Stimulated activated CD8-positive, alpha-beta memory T cell treated with anti-CD3 and anti-CD28 coated beads, Interleukin-4, amount 100 ng/mL, for 24 hours (primary cell): ENCODE data around the gene TINCR.
A peak's percentile ranks its signal among the peaks of the same experiment; 100 is the strongest.

ENCODE experiments used
- DNase-seq: peaks from one replicate; pipeline ENCODE4 v3.0.0-alpha.2; 2020; ENCODE audit warnings: low read depth

TINCR gene

DNA sequence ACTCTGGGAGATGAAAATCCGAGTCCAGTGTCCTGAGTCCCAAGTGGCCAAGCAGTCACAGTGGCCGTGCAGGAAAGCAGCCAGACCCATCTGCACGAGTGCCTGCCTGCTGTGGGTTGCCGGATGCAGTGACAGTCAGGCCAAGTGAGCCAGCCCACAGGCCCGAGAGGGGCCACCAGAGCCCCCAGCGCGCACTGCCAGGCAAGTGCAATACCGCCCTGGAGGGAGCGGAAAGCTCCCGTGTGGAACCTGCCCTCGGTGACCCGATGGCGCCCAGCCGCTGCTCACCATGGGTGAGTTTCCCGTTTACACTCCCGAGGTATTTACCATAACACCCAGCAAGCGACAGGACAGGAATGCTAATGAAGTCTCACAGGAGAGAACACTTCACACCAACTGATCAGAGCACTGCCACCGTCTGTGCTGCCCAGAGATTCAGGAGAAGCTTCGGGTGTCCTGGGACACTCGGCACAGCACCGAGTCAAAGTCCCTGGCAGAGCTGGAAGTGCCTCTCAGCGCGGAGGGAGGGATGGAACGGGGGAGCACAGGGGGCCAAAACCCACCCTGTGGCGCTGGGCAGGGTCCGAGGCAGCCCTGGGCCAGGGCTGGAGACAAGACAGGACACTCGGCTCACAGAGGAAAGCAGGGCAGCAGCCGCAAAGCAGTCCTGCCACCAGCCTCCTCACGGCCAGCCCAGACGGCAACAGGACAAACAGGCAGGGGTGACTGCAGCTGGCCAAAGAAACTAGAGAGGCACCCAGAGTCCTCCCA, 21.3 kb upstream of the TINCR start:
- DNase-seq: no peak

DNA sequence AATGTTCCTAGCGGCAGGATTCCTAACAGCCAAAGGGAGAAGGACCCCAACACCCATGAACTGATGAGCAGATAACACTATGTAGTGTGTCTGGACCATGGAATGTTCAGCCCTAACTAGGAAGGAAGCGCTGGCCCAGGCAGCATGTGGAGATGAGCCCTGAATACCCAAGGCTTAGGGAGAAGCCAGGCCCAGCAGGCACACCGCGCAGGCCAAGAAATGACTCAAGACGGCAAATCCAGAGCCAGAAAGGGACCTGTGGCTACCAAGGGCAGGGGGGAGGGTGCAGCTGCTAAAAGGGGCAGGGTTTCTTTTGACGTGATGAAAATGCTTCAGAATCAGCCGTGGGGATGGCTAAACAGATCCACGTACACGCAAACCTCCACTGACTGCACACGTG, 20.7 kb upstream of the TINCR start:
- no peak for DNase-seq

DNA sequence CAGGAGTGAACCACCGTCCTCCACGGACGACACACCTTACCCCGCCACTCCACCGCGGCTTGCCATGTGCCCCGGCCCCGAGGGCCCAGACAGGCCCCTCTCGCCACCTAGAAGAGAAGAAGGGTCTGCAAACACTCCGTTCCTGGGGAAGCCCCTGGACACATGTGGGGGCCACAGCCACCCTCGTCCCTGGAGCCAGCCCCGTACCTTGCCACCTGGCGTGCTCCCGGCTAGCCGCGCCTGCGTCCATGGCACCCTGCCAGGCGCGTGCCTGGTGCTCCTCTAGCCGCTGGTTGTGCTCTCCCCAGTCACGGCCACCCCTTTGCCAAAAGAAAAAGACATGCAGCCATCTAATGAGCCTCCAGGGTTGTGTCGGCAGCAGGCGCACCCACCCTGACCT, 19.9 kb upstream of the TINCR start:
- no peak for DNase-seq

DNA sequence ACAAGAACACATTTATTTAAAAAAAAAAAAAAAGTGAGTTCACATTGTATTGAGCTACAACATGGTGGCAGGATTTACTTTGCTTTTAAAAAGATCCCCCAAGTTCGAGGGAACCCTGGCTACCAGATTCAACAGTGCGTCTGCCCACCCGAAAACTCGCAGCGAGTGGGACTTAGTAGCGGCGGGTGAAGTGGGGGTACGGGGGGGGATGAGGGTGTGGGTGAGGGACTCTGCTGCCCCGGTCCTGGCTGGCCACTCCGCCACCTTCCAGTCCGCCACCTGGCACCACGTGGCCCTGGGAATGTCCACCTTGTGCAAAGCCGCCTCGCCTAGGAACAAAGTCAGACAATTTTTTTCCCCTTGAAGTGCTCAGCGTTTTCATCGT, 19.3 kb upstream of the TINCR start:
- no peak for DNase-seq

DNA sequence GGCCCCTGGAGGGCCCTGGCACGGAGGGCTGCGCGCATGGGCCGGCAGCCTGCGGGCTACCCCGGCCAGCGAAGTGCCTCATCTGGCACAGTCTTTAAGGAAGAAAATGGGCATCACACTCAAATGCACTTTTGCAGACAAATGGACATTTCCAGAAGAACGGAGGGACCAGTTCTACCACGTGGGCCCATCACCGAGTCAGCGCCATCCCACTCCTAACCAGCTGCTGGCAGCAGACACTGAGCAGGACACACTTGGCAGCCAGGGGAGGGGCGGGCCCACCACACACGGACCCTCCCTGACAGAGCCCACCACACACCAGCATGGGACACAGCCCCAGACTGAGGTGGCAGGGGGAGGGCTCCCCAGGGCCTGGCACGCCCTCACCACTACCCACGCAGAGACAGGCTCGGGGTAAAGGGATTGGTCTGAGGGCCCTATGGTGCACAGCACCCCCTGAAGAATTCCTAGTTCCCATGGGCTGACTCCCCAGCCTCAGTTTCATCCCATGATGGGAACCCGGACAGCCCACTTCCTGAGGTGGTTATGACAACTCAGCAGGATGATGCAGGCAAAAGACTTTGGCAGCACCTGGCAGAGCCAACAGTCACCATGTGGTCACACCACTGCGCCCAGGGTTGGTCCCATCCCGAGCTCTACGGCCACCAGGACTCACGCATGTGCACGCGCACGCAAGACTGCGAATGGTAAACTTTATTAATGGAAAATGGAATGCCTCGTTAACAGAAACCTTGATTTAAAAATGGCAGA, 18.7 kb upstream of the TINCR start:
- DNase-seq: no peak

DNA sequence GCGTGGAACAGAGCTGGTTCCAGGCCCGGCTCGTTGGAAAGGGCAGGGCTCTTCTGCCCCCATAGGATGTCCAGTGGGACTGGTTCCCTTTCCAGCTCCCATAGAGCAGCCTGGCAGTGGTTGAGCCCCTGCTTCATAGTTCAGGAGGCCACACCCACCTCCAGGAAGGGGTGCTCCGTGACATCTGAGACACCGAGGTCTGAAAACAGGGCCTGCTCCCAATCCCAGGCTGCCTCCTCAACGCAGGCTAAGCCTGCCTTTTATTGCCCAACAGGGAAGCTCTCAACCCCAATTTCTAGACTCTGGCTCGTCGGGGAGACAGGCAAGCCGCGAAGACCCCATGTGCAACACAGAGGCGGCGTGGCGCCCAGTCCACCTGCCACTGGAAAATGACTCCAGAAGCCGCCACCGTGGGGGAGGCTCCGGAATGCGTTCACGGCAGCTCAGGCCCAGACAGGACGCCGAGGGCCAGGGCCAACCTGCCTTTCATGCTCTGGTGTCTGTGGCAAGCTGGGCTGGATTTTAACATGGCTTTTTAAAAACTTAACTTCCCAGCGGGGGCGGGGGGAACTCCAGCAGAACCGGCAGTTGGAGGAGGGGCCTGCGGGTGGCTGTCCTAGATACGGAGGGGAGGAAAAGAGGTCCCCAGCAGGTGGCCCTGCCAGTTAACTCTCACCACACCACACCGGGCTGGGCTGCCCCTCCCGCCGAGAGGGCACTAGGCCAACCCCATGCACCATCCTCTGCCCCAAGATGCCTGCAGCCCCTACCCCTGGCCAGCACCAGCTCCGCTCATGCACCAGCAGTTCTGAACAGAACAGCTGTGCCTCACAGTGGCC, 17.9 kb upstream of the TINCR start:
- DNase-seq: peak; percentile 34

DNA sequence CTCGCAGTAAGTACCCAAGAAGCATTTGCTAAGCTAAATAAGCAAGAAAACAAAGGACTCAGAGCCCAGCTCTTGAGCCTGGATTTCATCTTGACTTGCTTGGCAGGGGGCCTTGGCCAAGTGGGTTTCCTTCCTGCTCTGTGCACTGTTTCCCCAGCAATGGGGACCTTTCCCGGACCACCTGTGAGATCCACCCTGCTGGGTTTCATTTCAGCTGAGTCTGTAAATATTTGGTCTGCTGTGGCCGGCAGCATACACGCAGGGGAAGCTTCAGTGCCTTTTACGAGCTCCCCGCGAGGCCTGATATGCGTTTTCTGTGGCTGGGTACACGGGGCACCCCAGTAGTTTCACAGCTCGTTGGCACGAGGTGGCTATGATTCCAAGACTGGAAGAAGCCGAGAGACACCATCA, 12.4 kb upstream of the TINCR start:
- DNase-seq: no peak

DNA sequence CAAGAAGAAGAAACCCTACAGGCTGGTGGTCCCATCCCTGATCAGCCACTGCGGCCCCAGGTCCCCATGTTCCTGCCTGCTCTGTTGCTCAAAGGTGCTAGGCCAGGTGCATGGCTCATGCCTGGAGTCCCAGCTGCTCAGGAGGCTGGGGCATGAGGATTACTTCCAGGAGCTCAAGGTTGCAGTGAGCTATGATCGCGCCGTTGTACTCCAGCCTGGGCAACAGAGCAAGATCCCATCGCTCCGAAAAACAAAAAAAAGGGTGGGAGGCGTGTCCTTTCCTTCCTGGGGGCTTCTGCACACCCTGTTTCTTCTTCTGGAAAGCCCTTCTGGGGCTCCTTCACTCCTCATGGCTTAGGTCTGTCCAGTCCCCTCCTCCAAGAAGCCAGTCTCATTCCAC, 11.9 kb upstream of the TINCR start:
- DNase-seq: no peak

DNA sequence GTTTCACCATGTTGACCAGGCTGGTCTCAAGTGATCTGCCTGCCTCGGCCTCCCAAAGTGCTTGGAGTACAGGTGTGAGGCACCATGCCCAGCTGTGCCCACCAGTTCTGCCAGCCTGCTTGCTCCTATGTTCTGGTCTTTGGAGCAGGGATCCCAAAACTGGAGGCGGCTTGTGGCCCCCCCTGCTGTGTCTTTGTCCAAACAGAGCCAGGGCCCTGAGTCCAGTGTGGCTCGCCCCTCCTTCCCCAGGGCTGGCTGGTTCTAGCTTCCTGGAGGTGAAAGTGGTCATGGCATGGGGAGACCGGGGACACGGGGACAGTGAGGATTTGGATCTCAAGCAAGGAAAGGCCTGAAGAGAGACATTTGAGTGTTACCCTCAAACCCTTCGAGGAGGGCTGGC, 11.5 kb upstream of the TINCR start:
- DNase-seq: no peak

DNA sequence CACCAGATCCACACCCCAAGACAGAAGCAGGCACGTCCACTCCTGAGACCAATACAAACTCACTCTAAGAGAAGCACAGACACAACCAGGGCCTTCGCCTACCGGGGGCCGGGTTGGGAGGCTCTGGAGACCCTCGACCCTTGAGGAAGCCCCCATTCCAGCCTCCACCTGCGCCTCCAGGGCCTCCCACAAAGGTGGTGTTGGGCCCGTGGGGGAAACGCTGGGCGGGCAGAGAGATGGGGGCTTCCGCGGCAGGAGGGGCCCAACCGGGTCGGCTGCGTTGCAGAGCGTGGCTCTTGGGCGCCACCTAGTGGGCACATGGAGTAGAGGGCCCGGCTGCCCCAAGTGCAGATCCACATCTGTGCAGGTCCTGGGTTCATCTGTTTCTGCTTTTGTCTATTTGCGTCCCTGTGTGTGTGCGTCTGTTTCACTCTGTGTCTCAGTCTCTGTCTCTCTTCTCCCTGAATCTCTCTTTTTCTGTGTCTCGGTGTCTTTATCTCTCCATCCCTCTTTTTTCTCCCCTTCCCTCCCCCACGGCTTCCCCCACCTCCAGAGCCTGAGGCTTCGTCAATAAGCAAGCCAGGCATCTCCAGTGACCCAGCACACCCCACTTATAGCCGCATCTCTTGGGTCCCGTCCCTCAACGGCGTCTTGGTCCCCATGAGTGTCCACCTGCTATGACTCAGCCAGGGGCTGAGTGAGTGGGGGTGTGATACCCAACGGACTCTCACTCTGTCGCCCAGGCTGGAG, 10.5 kb upstream of the TINCR start:
- peak; percentile 58 for DNase-seq

DNA sequence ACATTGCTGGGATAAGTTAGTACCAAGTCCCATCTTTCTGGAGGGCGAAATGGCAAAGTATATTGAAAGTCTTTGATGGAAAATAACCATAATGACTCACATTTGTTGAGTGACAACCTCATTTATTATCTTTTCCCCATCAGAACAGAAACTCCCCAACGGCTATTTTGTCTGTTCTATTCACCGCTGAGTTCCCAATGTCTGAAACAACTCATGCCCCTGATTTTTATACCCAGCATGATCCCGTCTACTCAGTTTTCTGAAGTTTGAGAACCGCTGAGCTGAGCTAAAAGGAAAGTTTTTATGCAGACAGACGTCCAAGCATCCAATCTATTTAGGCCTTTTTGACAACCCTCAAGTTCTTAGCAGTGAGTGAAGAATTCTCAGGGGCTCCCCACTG, 7.8 kb upstream of the TINCR start:
- DNase-seq: no peak

DNA sequence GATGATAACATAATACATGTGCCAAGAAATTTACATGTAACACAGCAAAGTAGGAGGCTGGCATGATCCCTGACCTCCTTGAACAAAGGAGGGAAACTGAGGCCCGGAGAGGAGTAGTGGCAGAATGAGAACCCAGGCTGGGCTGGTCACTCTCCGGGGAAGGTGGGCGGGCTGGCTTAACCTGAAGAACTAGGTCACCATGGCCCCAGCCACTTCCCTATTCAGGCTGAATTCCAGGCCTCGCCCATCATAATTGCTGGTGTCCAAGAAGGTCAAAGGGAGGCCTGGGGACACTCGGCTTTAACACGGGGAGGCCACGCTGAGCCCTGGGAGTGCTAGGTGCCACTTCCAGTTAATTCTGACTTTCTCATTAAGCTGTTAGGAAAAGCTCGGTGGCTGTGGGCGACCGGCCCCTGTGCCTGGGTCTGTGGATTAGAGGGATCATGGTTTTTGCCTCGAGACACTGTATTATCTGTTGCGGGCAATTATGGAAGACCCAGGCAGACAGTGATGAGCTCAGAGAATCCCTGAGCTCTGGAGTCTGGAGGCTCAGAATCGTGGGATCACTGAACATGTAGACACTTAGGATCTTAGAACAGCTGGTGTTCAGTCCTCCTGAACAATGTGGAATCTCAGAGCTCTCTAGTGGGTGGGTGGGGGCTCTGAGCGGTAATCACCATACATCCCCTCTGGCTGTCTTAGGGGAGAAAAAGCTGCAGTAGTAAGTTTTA, 5.0 kb upstream of the TINCR start:
- no peak for DNase-seq

DNA sequence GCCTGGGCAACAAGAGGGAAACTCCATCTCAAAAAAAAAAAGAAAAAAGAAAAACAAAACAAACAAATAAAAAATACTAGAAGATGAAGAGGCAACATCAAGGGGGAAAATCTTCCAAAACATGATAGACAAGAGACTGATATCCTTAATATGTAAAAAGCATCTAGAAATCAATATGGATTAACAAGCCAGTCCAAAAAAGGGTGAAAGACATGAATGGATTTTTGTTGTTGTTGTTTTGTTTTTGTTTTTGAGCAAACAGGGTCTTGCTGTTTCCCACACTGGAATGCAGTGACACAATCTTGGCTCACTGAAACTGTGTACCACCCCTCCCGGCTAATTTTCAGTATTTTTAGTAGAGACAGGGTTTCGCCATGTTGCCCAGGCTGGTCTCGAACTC, 4.0 kb upstream of the TINCR start:
- DNase-seq: no peak

DNA sequence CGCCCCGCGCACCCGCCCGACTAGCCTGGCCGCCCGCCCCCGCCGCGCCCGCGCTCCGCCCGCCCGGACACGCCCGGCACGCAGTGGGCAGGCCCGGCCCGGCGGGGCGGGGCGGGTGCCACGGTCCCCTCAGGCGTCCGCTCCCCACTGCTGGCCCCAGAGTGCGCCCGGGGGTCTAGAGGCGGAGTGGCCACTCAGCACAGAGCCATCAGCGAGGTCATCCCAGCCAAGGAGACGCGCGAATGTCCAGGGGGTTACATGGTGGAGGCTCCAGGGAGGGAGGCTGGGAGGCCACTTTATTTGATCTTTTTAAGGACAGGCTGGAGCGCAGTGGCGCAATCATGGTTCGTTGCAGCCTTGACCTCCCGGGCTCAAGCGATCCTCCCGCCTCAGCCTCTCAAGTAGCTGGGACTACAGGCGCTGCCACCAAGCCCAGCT, 236 bp upstream of the TINCR start:
- no peak for DNase-seq

DNA sequence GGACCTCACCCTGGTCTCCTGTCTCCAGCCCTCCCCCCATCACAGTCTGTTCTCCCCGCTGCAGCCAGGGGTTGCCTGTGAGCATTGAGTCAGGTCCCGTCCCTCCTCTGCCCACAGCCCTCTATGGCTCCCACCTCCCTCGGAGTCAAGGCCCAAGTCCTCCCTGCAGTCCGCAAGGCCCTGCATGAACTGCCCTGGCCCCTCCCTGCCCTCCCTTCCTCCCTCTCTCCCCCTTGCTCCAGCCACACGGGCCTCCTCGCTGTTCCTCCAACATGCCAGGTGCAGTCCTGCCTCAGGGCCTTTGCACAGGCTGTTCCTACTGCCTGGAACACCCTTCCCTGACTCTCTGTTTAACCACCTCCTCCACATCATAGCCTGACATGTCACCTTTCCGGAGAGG, 2.8 kb downstream of the TINCR start:
- no peak for DNase-seq

DNA sequence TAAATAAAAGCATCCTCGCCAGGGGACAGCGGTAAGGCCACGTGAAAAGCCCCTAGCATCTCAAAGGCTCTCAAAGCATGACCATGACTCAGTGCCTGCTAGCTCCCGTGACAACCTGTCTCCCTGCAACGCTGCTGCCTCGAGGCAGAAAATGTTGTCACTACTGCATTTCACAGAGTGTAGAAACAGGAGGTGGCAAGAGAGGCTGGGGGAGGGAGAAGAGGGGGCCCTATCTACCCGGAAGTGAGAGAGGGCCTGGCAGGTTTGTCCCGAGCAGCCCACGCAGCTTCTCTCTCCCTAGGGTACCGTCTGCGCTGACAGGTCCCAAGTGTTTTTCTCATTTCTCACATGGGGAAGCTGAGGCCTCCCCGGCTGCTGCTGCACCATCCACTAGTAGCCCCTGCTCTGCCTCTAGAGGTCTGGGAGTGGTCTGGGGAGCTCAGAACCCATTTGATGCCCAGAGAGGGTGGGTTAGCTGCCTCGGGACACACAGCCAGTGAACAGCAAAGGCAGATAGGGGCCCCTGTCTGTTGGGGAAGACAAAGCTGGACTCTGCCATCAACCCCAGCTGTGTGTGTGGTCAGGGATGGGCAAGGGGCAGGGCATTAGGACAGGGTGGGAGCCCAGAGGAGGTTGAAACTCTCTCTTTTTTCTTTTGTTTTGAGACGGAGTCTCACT, 3.7 kb downstream of the TINCR start:
- no peak for DNase-seq

DNA sequence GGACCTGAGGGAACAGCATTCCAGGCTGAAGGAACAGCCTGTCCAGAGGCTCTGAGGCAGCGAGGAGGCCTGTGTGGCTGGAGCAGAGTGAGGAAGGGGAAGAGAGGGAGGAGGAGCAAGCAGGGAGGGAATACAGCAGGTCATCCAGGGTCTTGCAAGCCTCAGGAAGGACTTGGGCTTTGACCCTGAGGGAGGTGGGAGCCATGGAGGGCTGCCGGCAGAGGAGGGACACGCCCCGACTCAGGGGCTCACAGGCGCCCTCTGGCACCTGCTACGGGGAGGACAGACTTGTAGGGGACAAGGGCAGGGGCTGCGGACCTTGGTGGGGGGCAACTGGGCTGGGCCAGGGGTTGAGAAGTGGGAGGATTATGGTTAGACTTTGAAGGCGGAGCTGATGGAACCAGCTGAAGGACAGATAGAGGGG, 4.7 kb downstream of the TINCR start:
- no peak for DNase-seq

DNA sequence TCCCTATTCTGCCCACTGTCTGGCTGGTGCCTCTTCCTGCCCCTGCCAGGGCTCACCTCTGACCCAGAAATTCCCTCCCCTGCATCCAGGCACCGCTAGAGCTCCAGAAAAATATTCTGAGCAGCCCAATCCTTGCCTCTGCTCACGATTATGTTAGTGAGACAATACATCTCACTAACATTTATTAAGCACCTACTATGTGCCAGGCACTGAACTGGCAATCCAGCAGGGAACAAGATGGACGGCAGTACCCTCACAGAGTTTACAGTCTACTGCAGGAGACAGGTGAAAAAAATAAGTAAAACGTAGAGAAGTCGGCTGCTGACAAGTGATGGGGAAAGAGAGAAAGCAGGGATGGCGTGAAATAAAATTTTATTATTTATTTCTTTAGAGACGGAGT, 5.5 kb downstream of the TINCR start:
- DNase-seq: no peak

DNA sequence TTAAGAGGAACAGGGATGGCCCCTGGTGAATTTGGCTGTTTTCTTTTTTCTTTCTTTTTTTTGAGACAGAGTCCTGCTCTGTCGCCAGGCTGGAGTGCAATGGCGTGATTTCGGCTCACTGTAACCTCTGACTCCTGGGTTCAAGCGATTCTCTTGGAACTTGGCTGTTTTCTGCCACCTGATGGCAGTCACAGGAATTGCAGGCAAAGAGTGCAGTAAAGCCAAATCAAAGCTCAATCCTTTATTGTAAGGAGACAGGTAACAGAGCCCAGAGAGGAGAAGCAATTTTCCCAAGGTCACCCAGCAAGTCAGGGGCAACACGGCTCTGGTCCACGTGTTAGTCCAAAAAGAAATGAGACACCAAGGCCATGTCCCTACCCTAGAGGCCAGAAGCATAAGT, 6.2 kb downstream of the TINCR start:
- DNase-seq: no peak

DNA sequence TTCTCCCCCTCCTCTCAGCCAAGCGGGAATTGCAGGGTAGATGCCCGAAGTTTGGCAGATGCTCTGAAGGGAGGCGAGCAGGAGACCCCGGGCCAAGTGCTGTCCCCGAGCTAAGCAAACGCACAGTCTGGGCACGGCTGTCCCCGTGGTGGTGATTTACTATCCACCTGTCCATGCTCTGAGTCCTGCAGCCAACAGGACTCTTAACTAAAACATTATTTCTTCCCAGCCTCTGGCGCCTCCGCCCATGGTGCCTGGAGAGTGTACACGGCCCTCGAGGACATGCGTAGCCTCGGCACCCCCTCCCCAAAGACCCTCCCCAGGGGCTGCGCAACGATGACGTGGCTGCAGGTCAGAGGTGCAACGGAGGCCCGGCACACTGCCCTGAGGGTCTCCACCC, 7.6 kb downstream of the TINCR start:
- DNase-seq: no peak

DNA sequence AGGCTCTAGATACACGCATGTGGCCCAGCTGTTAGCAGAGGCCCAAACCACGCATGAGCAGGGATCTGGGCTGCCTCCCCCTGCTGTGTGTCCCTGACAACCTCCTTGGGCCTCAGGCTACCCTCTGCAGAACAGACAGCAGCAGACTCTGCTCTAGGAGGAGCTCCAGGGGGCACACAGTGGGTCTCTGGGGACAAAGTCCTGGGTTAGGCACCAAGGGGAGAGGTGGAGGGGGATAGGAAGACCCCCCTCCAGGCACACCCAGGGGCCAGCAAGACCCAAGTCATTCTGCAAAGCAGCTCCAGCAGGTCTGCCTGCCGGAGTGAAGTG, 8.0 kb downstream of the TINCR start:
- DNase-seq: no peak
